Measurements from ENCODE around the gene ESPL1. TPM values are rescaled to one million over a fixed set of nuclear protein-coding genes. Genes with fewer than 3 reads are reported as not detected.

ESPL1 gene
- total and polyA plus RNA-seq, 2 of the 8 experiments (the other 6 are each of a cell fraction or from before 2014, with no cell fraction given) = 31.8 to 52.7 TPM

GRCh38 chr12:53287741-53288216, 19.7 kb downstream of the ESPL1 start:
- Histone ChIP-seq H3K27me3 (replicated peaks in 1 of 4; ENCODE audit: control insufficient read depth in 3 of 4, extremely low read depth in 1 of 4, insufficient read depth in 3 of 4, low read length in 3 of 4) (no peaks in the 10 kb centered on the region), H4K91ac (replicated peaks; ENCODE audit: insufficient read length, low read length) (no peak overlapping the region), H3K23ac (ENCODE audit: insufficient read length) (no peak overlapping the region), H3K56ac (replicated peaks; ENCODE audit: insufficient read length, low read depth, low read length) (no peak overlapping the region), H2AK5ac (ENCODE audit: low read depth, low read length) (no peak overlapping the region), H3K9me3 (ENCODE audit: insufficient read depth in 2 of 2, low read depth in 1 of 2, low read length in 1 of 2) (no peaks in the 10 kb centered on the region), H3K79me2 (ENCODE audit: control insufficient read depth in 1 of 2, insufficient read depth in 2 of 2, low read length in 2 of 2) (no peaks in the 10 kb centered on the region), H4K20me1 (replicated peaks in 1 of 2; ENCODE audit: control insufficient read depth in 1 of 2, insufficient read depth in 2 of 2, low read length in 2 of 2) (peaks cover 5% of the 10 kb centered on the region in 2 experiments), H3K4me1 (replicated peaks in 1 of 4; ENCODE audit: control insufficient read depth in 3 of 4, insufficient read depth in 4 of 4, low read length in 3 of 4) (no peaks in the 10 kb centered on the region), H2BK120ac (replicated peaks; ENCODE audit: low read depth, low read length) (no peak overlapping the region), H3K4ac (replicated peaks; ENCODE audit: insufficient read length, low read depth, low read length) (no peak overlapping the region), H4K8ac (ENCODE audit: extremely low read depth, insufficient read depth, low read length) (no peak overlapping the region), H3K4me2 (ENCODE audit: insufficient read depth in 1 of 2, low read depth in 2 of 2, low read length in 2 of 2) (no peak overlapping the region), H2BK12ac (ENCODE audit: low read depth, low read length) (no peak overlapping the region), H3K27ac (ENCODE audit: low read depth, low read length) (no peak overlapping the region), H3K36me3 (ENCODE audit: control insufficient read depth in 2 of 4, insufficient read depth in 4 of 4, low read length in 3 of 4) (peaks cover 29 to 64% (median 57%) of the 10 kb centered on the region in 4 experiments), H3K4me3 (ENCODE audit: extremely low read depth in 1 of 4, insufficient read depth in 2 of 4, low read depth in 3 of 4, low read length in 4 of 4) (no peak overlapping the region), H2AFZ (ENCODE audit: low read length) (no peak overlapping the region), H3K79me1 (ENCODE audit: low read depth, low read length) (no peaks in the 10 kb centered on the region), H2BK15ac (ENCODE audit: low read length) (no peak overlapping the region), H3K14ac (ENCODE audit: insufficient read length) (no peak overlapping the region), H3K18ac (ENCODE audit: extremely low read depth, low read length) (no peak overlapping the region), H4K5ac (ENCODE audit: insufficient read length, low read depth, low read length) (no peak overlapping the region), H2BK20ac (ENCODE audit: low read length) (no peak overlapping the region), H3K9ac (replicated peaks in 1 of 4; ENCODE audit: extremely low read depth in 1 of 4, low read depth in 3 of 4, low read length in 3 of 4) (no peak overlapping the region), H3K23me2 (ENCODE audit: low read depth, low read length) (no peaks in the 10 kb centered on the region), H2BK5ac (ENCODE audit: low read depth, low read length) (no peak overlapping the region)
- ChIA-PET POLR2A (ENCODE audit: partially characterized antibody) (interaction anchor here (1.2 to 2.4 kb wide), 4 partner anchors 9 to 74 kb away, joined by 3 to 10 read pairs (median 6); partner anchors contain the start of gene AAAS), CTCF (ENCODE audit: partially characterized antibody) (interaction anchor here (0.6 to 28.3 kb wide), 23 partner anchors 8 to 222 kb away, joined by 3 to 573 read pairs (median 6); partner anchors contain the start of genes ESPL1, ITGB7 and PFDN5)
- 80% methylated on average over 11 of the region's 11 CpGs; no CpG with 5 or more reads in 1 of the 2 experiments for WGBS, 2 experiments (ENCODE audit: extremely low coverage in 1 of 2, insufficient coverage in 1 of 2, insufficient read length in 1 of 2, insufficient replicate concordance in 2 of 2, low coverage in 1 of 2, low lambda C conversion rate in 2 of 2, missing lambda C conversion rate in 1 of 2)
- DNase-seq (ENCODE audit: low read depth in 1 of 2, low spot score in 2 of 2) (peak in 1 of 2 experiments; percentile 81), FAIRE-seq (peak; percentile 69)
- TF ChIP-seq SIN3A (conservative IDR thresholded peaks at IDR 0.05 in 1 of 2, IDR thresholded peaks at IDR 0.05 in 1 of 2; ENCODE audit: low read depth in 1 of 2, low read length in 2 of 2) (peak in 1 of 2 experiments; percentile 62; a peak in 2 of 4 replicates), SRF (IDR thresholded peaks at IDR 0.05; ENCODE audit: low read depth, low read length) (no peak), SP2 (IDR thresholded peaks at IDR 0.05; ENCODE audit: low read length) (no peak), KDM5A (IDR thresholded peaks at IDR 0.05; ENCODE audit: low read length) (no peak), BRCA1 (IDR thresholded peaks at IDR 0.05; ENCODE audit: low read depth, low read length) (no peak), NRF1 (IDR thresholded peaks at IDR 0.05; ENCODE audit: low read depth, low read length) (no peak), CBX8 (IDR thresholded peaks at IDR 0.05; ENCODE audit: borderline replicate concordance, low read depth, low read length) (no peak), RAD21 (IDR thresholded peaks at IDR 0.05 in 1 of 2, conservative IDR thresholded peaks at IDR 0.05 in 1 of 2; ENCODE audit: low read depth in 2 of 2, low read length in 2 of 2) (peak; percentile 74 to 81), NANOG (IDR thresholded peaks at IDR 0.05; ENCODE audit: insufficient read depth, low read depth, low read length, poor library complexity, severe bottlenecking) (no peak), FOSL1 (IDR thresholded peaks at IDR 0.05; ENCODE audit: insufficient read depth, low read depth, low read length) (no peak), SAP30 (IDR thresholded peaks at IDR 0.05; ENCODE audit: insufficient read depth, insufficient replicate concordance, low read length) (no peak), CHD2 (IDR thresholded peaks at IDR 0.05; ENCODE audit: low read length) (no peak), KDM1A (IDR thresholded peaks at IDR 0.05; ENCODE audit: borderline replicate concordance, low read length) (no peak)
